Fibroblast of villous mesenchyme (primary cell): ENCODE results near the gene AUTS2. TPM values are rescaled to one million over a fixed set of nuclear protein-coding genes. Genes with fewer than 3 reads are reported as not detected.

ENCODE experiments used
- DNase-seq: peaks from one replicate; pipeline ENCODE4 v3.0.0-alpha.2; 2010; ENCODE audit warnings: low read depth
- H3K4me3 ChIP-seq: 2 replicates; pipeline ENCODE4 v1.5.1; 2011; ENCODE audit warnings: low read depth, mild to moderate bottlenecking, low read length
- total RNA-seq: library from RNA; depleted of rRNA; stranded (reverse); fragments of >200 nt; gene quantifications from 2 replicates; pipeline ENCODE4 v1.2.3, GENCODE V29; 2012
- TF ChIP-seq, protein P1 (sequence below): IDR thresholded peaks from 2 replicates; pipeline ENCODE4 v1.5.1; 2012; ENCODE audit warnings: low read depth, mild to moderate bottlenecking, low read length; ENCODE audit not compliant: insufficient read depth

The AUTS2 gene
- total RNA-seq, 1 donor = 3.9 TPM

DNA sequence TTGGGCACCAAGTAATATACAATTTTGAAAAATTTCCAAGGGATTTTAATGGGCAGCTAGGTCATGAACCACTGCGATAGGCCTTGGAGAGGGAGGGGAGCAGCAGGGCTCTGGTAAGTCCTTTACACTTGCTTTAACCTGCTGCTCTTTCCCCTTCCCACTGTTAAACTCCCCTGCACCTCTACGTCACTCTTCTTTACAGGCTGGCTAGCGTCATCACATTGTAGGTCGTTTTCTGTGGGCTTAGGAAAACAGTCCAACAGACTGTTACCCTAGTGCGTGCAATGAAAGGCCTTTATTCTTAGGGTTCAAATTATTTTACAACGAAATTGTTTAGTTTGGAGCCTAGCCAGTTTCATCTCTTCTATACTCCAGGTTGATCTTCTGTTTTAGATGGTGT is 235.7 kb downstream of the AUTS2 start:
- TF ChIP-seq, protein P1, sequence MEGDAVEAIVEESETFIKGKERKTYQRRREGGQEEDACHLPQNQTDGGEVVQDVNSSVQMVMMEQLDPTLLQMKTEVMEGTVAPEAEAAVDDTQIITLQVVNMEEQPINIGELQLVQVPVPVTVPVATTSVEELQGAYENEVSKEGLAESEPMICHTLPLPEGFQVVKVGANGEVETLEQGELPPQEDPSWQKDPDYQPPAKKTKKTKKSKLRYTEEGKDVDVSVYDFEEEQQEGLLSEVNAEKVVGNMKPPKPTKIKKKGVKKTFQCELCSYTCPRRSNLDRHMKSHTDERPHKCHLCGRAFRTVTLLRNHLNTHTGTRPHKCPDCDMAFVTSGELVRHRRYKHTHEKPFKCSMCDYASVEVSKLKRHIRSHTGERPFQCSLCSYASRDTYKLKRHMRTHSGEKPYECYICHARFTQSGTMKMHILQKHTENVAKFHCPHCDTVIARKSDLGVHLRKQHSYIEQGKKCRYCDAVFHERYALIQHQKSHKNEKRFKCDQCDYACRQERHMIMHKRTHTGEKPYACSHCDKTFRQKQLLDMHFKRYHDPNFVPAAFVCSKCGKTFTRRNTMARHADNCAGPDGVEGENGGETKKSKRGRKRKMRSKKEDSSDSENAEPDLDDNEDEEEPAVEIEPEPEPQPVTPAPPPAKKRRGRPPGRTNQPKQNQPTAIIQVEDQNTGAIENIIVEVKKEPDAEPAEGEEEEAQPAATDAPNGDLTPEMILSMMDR = no peak
- DNase-seq = no peak
- no peak overlapping the region for H3K4me3 ChIP-seq

DNA sequence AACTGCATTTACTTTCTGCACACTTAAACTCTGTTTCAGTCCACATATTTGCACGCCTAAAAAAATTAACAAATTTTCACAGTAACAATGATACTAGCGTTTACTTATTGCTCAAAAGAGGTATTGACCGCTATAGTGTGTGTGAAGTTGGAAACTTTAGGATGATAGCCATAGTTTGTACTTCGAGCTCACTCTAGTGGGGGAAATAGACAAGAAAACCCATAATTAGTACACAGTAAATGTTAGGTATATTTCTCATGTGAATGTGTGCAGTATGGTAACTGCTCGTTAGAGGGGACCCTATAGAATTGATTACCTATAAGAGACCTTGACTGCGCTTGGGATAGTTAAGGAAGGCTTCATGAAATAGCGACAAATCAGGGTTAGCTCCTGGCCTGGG is 238.4 kb downstream of the AUTS2 start:
- TF ChIP-seq, protein P1 = no peak
- H3K4me3 ChIP-seq = no peak overlapping the region

GRCh38 chr7:69837387-69838068 is 239.3 kb downstream of the AUTS2 start:
- TF ChIP-seq, protein P1 = no peak
- DNase-seq = no peak
- H3K4me3 ChIP-seq = no peak overlapping the region

More for the DNA sequence above, 238.4 kb downstream of the AUTS2 start:
- DNase-seq = no peak

DNA sequence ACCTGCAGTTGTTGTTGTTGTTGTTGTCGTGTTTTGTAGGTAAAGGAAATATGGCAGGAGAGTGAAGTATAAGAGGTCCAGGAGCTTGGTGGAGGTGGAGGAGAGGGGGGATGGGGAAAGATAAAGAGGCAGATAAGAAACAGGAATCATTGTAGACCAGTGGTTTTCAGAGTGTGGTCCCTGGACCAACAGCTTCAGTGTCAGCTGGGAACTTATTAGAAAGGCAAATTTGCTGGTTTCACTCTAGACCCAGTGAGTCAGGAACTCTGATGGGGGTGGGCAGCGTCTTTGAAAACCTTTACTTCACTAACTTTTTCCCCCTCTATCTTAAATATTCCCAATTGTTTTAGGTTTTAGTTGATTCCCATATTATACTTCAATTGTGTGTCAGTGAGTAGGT is 241.5 kb downstream of the AUTS2 start:
- DNase-seq = no peak
- H3K4me3 ChIP-seq = no peak overlapping the region
- TF ChIP-seq, protein P1 = no peak

DNA sequence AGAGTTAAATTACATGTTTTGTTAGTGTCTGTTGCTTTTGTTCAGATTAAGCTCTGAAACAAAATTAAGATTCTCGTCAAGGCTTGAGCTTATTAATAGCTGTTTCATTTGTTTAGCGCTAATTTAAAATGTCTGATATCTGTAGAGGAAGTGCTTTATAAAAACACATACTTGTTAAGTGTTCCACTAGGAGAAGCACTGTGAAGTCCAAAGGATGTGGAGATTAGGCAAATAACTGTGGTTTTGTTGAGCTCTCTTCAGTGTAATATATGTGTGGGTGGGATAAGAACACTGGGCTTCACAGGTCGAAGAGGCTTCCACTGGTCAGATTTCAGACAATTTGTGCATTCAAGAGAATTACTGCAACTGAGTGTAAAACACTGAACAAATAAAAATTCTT is 242.0 kb downstream of the AUTS2 start:
- TF ChIP-seq, protein P1 = no peak
- DNase-seq = no peak
- H3K4me3 ChIP-seq = no peak overlapping the region

- H3K4me3 ChIP-seq = no peak overlapping the region
- no peak for DNase-seq
- TF ChIP-seq, protein P1 = no peak
Measured at GRCh38 chr7:69843653-69844052, 245.4 kb downstream of the AUTS2 start.

DNA sequence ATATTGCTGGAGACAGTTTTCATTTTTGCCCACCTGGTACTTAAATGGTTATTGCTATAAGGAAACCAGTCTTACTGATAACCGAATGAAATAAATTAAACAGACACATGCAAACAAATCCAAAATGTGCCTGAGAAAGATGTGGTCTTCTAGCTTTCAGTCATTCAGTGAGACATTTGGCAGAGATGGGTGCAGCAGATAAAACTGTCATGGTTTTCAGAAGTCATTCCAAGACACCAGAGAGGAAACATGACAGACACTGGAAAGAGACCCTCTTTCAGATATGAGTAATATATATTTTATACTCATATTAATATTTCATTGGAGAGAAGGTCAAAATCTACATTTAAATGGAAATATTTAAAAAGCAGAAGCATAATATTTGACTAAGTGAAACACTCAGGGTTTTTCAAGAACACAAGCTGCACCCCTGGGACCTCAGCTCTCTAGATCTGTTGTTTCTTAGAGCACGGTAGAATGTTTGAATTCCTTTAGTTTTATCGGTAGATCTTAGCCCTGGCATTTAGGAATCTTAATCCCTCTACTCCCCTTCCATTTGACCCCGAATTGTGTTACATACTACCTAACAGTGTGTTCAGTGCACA is 246.1 kb downstream of the AUTS2 start:
- no peak for DNase-seq
- no peak overlapping the region for H3K4me3 ChIP-seq
- TF ChIP-seq, protein P1 = no peak
